KMS-11 (cell line): Measurements from ENCODE around the gene AASS.
A peak's percentile ranks its signal among the peaks of the same experiment; 100 is the strongest.

Experiments used
- H2AFZ ChIP-seq: fragments of 200-600 bp; sonication (generic); 2 replicates; pipeline ENCODE4 v1.6.1; 2016; ENCODE audit warnings: antibody characterized with exemption, mixed run types, low read depth
- H3K27ac ChIP-seq: fragments of 200-600 bp; sonication (generic); 2 replicates; pipeline ENCODE4 v1.6.1; 2016; ENCODE audit warnings: mild to moderate bottlenecking, mixed run types
- H3K27me3 ChIP-seq: fragments of 200-600 bp; sonication (generic); 2 replicates; pipeline ENCODE4 v1.6.1; 2017; ENCODE audit warnings: mild to moderate bottlenecking, low read depth, mixed run types, moderate library complexity; ENCODE audit not compliant: insufficient read depth
- H3K36me3 ChIP-seq: fragments of 200-600 bp; sonication (generic); 2 replicates; pipeline ENCODE4 v1.6.1; 2017; ENCODE audit warnings: mild to moderate bottlenecking, mixed run types; ENCODE audit not compliant: insufficient read depth
- H3K4me1 ChIP-seq: fragments of 200-600 bp; sonication (generic); 2 replicates; pipeline ENCODE4 v1.6.1; 2016; ENCODE audit warnings: mild to moderate bottlenecking, low read depth, mixed run types; ENCODE audit not compliant: poor library complexity, severe bottlenecking
- H3K4me2 ChIP-seq: fragments of 200-600 bp; sonication (generic); 2 replicates; pipeline ENCODE4 v1.7.0; 2016; ENCODE audit warnings: mild to moderate bottlenecking, mixed run types
- H3K4me3 ChIP-seq: fragments of 200-600 bp; sonication (generic); IDR thresholded peaks from 2 replicates; pipeline ENCODE4 v1.6.1; 2017; ENCODE audit warnings: low read depth, low read length, mixed read lengths; ENCODE audit not compliant: insufficient read depth
- H3K79me2 ChIP-seq: fragments of 200-600 bp; sonication (generic); 2 replicates; pipeline ENCODE4 v1.6.1; 2016; ENCODE audit warnings: low read depth, mixed run types; ENCODE audit not compliant: insufficient read depth
- H3K9ac ChIP-seq: fragments of 200-600 bp; sonication (generic); 2 replicates; pipeline ENCODE4 v1.6.1; 2016; ENCODE audit warnings: mild to moderate bottlenecking, mixed run types
- H4K20me1 ChIP-seq: fragments of 200-600 bp; sonication (generic); 2 replicates; pipeline ENCODE4 v1.6.1; 2016; ENCODE audit warnings: mild to moderate bottlenecking, mixed run types; ENCODE audit not compliant: insufficient read depth
- TF ChIP-seq, protein P1 (sequence below): fragments of 200-600 bp; sonication (generic); conservative IDR thresholded peaks from 2 replicates; pipeline ENCODE4 v1.6.1; 2017; ENCODE audit warnings: low read depth, mild to moderate bottlenecking, antibody characterized with exemption, low read length, moderate library complexity, mixed read lengths

The AASS gene

DNA sequence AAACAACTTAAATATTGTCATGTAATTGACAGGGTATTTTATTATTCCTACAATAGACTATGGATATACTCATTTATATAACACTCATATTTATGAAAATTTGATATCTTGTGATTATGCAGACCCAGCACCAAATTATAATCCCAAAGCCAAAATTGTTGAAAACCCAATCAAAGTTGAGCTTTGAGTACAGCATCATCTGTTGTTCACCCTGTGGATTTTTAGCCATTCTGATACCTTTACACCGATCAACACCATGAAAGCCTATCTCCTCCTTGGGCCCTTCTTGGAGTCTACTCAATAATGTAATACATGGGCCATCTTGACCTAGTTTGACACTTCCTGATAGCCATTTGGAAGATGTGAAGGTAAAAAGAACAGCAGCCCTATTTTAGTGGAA, 49.5 kb downstream of the AASS start:
- H3K36me3 ChIP-seq, result no peaks in the 10 kb centered on the region
- peaks cover 3% of the 10 kb centered on the region for H3K4me1 ChIP-seq
- H3K4me3 ChIP-seq, result no peak overlapping the region
- no peak overlapping the region for H3K9ac ChIP-seq
- H3K4me2 ChIP-seq, result no peak overlapping the region
- H3K27ac ChIP-seq, result no peak overlapping the region
- H3K79me2 ChIP-seq, result no peaks in the 10 kb centered on the region
- TF ChIP-seq, protein P1, sequence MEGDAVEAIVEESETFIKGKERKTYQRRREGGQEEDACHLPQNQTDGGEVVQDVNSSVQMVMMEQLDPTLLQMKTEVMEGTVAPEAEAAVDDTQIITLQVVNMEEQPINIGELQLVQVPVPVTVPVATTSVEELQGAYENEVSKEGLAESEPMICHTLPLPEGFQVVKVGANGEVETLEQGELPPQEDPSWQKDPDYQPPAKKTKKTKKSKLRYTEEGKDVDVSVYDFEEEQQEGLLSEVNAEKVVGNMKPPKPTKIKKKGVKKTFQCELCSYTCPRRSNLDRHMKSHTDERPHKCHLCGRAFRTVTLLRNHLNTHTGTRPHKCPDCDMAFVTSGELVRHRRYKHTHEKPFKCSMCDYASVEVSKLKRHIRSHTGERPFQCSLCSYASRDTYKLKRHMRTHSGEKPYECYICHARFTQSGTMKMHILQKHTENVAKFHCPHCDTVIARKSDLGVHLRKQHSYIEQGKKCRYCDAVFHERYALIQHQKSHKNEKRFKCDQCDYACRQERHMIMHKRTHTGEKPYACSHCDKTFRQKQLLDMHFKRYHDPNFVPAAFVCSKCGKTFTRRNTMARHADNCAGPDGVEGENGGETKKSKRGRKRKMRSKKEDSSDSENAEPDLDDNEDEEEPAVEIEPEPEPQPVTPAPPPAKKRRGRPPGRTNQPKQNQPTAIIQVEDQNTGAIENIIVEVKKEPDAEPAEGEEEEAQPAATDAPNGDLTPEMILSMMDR, result no peak
- H4K20me1 ChIP-seq, result no peaks in the 10 kb centered on the region
- H3K27me3 ChIP-seq, result no peaks in the 10 kb centered on the region
- no peak overlapping the region for H2AFZ ChIP-seq

DNA sequence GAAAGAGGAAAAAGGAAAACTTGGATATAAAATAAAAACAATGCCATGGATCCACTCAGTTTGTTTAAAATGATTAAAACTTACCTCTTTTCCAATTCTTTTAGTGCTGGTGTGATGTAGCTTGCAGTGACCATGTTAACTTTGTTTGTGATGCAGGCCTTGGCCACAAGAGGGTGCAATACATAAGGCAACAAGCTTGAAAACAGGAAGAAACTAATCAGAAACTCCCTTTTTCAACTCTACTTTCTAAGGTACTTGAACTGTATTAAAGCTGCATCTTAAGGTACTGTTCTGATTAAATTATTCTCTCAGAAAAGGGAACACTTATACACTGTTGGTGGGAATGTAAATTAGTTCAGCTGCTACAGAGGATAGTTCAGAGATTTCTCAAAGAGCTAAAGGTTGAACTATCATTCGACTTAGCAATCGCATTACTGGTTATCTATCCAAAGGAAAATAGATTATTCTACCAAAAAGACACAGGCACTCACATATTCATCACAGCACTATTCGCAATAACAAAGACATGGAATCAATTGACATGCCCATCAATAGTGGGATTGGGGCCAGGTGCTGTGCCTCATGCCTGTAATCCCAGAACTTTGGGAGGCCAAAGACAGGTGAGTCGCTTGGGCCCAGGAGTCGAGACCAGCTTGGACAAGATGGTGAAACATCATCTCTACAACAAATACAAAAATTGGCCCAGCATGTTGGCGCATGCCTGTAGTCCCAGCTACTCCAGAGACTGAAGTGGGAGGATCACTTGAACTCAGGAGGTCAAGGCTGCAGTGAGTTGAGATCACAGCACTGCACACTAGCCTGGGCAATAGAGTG, 50.9 kb downstream of the AASS start:
- no peaks in the 10 kb centered on the region for H4K20me1 ChIP-seq
- H2AFZ ChIP-seq, result peak overlapping the region; percentile 29
- H3K4me2 ChIP-seq, result no peak overlapping the region
- H3K27ac ChIP-seq, result no peak overlapping the region
- no peak overlapping the region for H3K9ac ChIP-seq
- no peaks in the 10 kb centered on the region for H3K79me2 ChIP-seq
- H3K27me3 ChIP-seq, result no peaks in the 10 kb centered on the region
- no peak overlapping the region for H3K4me3 ChIP-seq
- no peaks in the 10 kb centered on the region for H3K36me3 ChIP-seq
- TF ChIP-seq, protein P1, result peak; percentile 97
- H3K4me1 ChIP-seq, result peaks cover 3% of the 10 kb centered on the region

DNA sequence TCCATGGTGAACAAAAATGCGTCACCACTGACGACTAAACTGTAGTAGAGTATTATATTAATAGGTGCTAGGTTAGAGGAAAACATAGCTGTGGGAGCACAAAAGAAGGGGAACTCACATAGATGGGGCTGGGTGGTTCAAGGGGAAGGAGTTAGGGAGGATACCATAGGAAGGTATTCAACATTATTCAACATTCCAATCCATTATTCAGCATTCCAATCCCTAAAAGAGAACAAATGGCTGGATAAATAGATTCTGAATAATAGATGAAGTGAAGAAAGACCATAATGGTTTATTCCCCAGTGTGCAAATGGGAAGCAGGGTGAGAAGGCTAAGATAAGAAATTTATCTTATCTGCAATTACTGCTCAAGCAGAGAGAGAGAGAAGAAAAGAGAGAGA, 61.4 kb downstream of the AASS start:
- Histone ChIP-seq H3K4me2 (no peak overlapping the region), H3K36me3 (no peaks in the 10 kb centered on the region), H3K27ac (no peak overlapping the region), H3K4me1 (no peaks in the 10 kb centered on the region), H3K9ac (no peak overlapping the region), H3K27me3 (no peaks in the 10 kb centered on the region), H2AFZ (no peak overlapping the region), H3K4me3 (no peak overlapping the region), H3K79me2 (no peaks in the 10 kb centered on the region), H4K20me1 (no peaks in the 10 kb centered on the region)
- TF ChIP-seq, protein P1, result no peak

DNA sequence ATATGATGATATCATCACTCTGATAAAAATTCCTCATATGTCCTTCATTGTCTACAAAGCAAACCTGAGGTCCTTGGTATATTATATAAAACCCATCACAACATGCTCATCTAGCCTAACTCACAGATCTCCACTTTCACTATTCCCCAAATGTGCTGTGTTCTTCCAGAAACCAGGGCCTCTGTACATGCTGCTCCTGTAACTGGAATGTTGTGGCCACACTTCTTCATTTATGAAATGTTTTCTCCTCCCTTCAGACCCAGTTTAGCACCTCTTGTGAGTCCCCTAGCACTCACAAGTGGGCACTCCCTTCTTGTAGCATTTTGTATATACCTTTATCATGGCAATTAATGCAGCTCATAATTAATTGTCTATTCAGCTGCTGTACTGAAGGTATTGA, 61.9 kb downstream of the AASS start:
- Histone ChIP-seq H3K79me2 (no peaks in the 10 kb centered on the region), H3K27ac (no peak overlapping the region), H3K4me3 (no peak overlapping the region), H4K20me1 (no peaks in the 10 kb centered on the region), H3K9ac (no peak overlapping the region), H3K27me3 (no peaks in the 10 kb centered on the region), H3K4me2 (no peak overlapping the region), H3K36me3 (no peaks in the 10 kb centered on the region), H2AFZ (no peak overlapping the region), H3K4me1 (no peaks in the 10 kb centered on the region)
- TF ChIP-seq, protein P1, result no peak
